Measurements from ENCODE around the gene PLCD3.
"Not testable (repeated sequence)": the region's sequence is repeated elsewhere in the genome, so short reads cannot be mapped to it uniquely, and the experiment has no call there.

The PLCD3 gene

GRCh38 chr17:45127548-45128300, 4.6 kb downstream of the PLCD3 start:
- Histone ChIP-seq H3K36me3 (ENCODE audit: low read depth) (peaks cover 12% of the 10 kb centered on the region), H3K4me1 (ENCODE audit: insufficient read depth, poor library complexity, severe bottlenecking) (peaks cover 63% of the 10 kb centered on the region), H3K9me3 (ENCODE audit: severe bottlenecking) (no peaks in the 10 kb centered on the region), H3K27ac (ENCODE audit: poor library complexity, severe bottlenecking) (peak overlapping the region; percentile 95), H3K27me3 (ENCODE audit: insufficient read depth, poor library complexity, severe bottlenecking) (no peaks in the 10 kb centered on the region), H3K4me3 (ENCODE audit: severe bottlenecking) (no peak overlapping the region)
- DNase-seq (ENCODE audit: low spot score) (peak; percentile 73), ATAC-seq (ENCODE audit: low read depth) (peak; percentile 53)
- no peak for TF ChIP-seq CTCF (IDR thresholded peaks at IDR 0.05; ENCODE audit: poor library complexity, severe bottlenecking)

GRCh38 chr17:45127207-45127547, 5.1 kb downstream of the PLCD3 start:
- no peaks in the 10 kb centered on the region for H3K9me3 ChIP-seq (ENCODE audit: severe bottlenecking)
- peak; percentile 0; the same call in 2 of the 3 replicates for ATAC-seq (ENCODE audit: low read depth)
- DNase-seq (ENCODE audit: low spot score) = no peak
- H3K4me3 ChIP-seq (ENCODE audit: severe bottlenecking) = no peak overlapping the region
- peaks cover 12% of the 10 kb centered on the region for H3K36me3 ChIP-seq (ENCODE audit: low read depth)
- peaks cover 68% of the 10 kb centered on the region for H3K4me1 ChIP-seq (ENCODE audit: insufficient read depth, poor library complexity, severe bottlenecking)
- no peak for TF ChIP-seq CTCF (IDR thresholded peaks at IDR 0.05; ENCODE audit: poor library complexity, severe bottlenecking)
- no peaks in the 10 kb centered on the region for H3K27me3 ChIP-seq (ENCODE audit: insufficient read depth, poor library complexity, severe bottlenecking)
- peak overlapping the region; percentile 95 for H3K27ac ChIP-seq (ENCODE audit: poor library complexity, severe bottlenecking)

- peaks cover 12% of the 10 kb centered on the region for H3K36me3 ChIP-seq (ENCODE audit: low read depth)
- no peak for DNase-seq (ENCODE audit: low spot score)
- ATAC-seq (ENCODE audit: low read depth) = no peak
- peak overlapping the region; percentile 95 for H3K27ac ChIP-seq (ENCODE audit: poor library complexity, severe bottlenecking)
- peaks cover 62% of the 10 kb centered on the region for H3K4me1 ChIP-seq (ENCODE audit: insufficient read depth, poor library complexity, severe bottlenecking)
- no peaks in the 10 kb centered on the region for H3K27me3 ChIP-seq (ENCODE audit: insufficient read depth, poor library complexity, severe bottlenecking)
- no peak for TF ChIP-seq CTCF (IDR thresholded peaks at IDR 0.05; ENCODE audit: poor library complexity, severe bottlenecking)
- no peak overlapping the region for H3K4me3 ChIP-seq (ENCODE audit: severe bottlenecking)
- no peaks in the 10 kb centered on the region for H3K9me3 ChIP-seq (ENCODE audit: severe bottlenecking)
These were observed 6.8 kb downstream of the PLCD3 start for GRCh38 chr17:45125509-45125908.

GRCh38 chr17:45124797-45125122, 7.6 kb downstream of the PLCD3 start:
- not testable (repeated sequence) for ATAC-seq (ENCODE audit: low read depth); H3K4me3 ChIP-seq (ENCODE audit: severe bottlenecking); DNase-seq (ENCODE audit: low spot score); H3K9me3 ChIP-seq (ENCODE audit: severe bottlenecking); H3K27me3 ChIP-seq (ENCODE audit: insufficient read depth, poor library complexity, severe bottlenecking)
- Histone ChIP-seq H3K36me3 (ENCODE audit: low read depth) (peaks cover 16% of the 10 kb centered on the region), H3K27ac (ENCODE audit: poor library complexity, severe bottlenecking) (peak overlapping the region; percentile 95), H3K4me1 (ENCODE audit: insufficient read depth, poor library complexity, severe bottlenecking) (peaks cover 59% of the 10 kb centered on the region)

GRCh38 chr17:45123930-45124796, 8.2 kb downstream of the PLCD3 start:
- Histone ChIP-seq H3K27me3 (ENCODE audit: insufficient read depth, poor library complexity, severe bottlenecking) (no peaks in the 10 kb centered on the region), H3K27ac (ENCODE audit: poor library complexity, severe bottlenecking) (peak overlapping the region; percentile 95), H3K9me3 (ENCODE audit: severe bottlenecking) (no peaks in the 10 kb centered on the region), H3K36me3 (ENCODE audit: low read depth) (peaks cover 17% of the 10 kb centered on the region), H3K4me1 (ENCODE audit: insufficient read depth, poor library complexity, severe bottlenecking) (peaks cover 53% of the 10 kb centered on the region), H3K4me3 (ENCODE audit: severe bottlenecking) (no peak overlapping the region)
- no peak for TF ChIP-seq CTCF (IDR thresholded peaks at IDR 0.05; ENCODE audit: poor library complexity, severe bottlenecking)
- DNase-seq (ENCODE audit: low spot score) (peak; percentile 93), ATAC-seq (ENCODE audit: low read depth) (peak; percentile 86)

Measured in RWPE2 (cell line).